Lower leg skin (tissue), 4 donors: ENCODE data around the gene SLC4A8. TPM values are rescaled to one million over a fixed set of nuclear protein-coding genes. Genes with fewer than 3 reads are reported as not detected.

ENCODE experiments used
- DNase-seq, 2 donors: peaks; one replicate each; pipeline ENCODE4 v3.0.0-alpha.2; 2019; ENCODE audit warnings: low spot score in 2 of 2
- H3K4me3 ChIP-seq: fragments of 200-600 bp; sonication (generic); 2 replicates; pipeline ENCODE4 v1.5.1; 2017; ENCODE audit warnings: mild to moderate bottlenecking, low read depth; ENCODE audit not compliant: poor library complexity, severe bottlenecking
- POLR2A ChIP-seq, 2 donors: fragments of 450-650 bp; IDR thresholded peaks; one replicate each; pipeline ENCODE4 v1.6.1; 2016 to 2017; ENCODE audit warnings: antibody characterized with exemption in 2 of 2, mild to moderate bottlenecking in 1 of 2, moderate library complexity in 1 of 2
- WGBS, 2 donors: methylation state at CpG; one replicate each; pipeline ENCODE4 v1.1.5; 2018; 5-methylcytosine and 5-hydroxymethylcytosine counted together
- intact Hi-C: fragments of 100-400 bp; cut with DNase I; formaldehyde crosslinking; loops from one replicate; pipeline ENCODE4 v1.15.0; 2023; ENCODE audit warnings: low total_unique reads
- total RNA-seq, 4 donors: library from RNA; depleted of rRNA; stranded (reverse); fragments of >200 nt; gene quantifications; one replicate each; pipeline ENCODE4 v1.1.0, GENCODE V29; 2016
- TF ChIP-seq, protein P1 (sequence below), 3 donors: fragments of 450-650 bp; IDR thresholded peaks; one replicate each; pipeline ENCODE4 v1.5.1; 2016; ENCODE audit warnings: antibody characterized with exemption in 3 of 3, mild to moderate bottlenecking in 3 of 3, moderate library complexity in 2 of 3

Gene SLC4A8
- total RNA-seq, 4 donors from 2014 or later: 0.04 to 0.13 (median 0.06) TPM

DNA sequence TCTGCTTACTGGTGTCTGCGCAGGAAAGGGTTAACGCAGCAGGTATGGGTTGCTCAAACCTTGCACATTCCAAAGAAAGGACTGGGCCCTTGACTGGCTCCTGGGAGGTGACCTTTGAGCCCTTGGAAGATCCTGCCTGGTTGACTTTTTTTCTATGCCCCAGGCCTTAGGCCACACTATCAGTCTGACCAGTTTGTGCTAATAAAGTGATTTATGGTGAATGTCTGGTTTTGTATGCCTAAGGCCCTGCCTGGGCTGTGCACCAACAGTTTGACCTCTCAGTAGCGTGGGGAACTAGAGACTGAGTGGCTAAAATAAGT lies 105.0 kb downstream of the SLC4A8 start:
- WGBS, 2 donors: 74 to 90% methylated on average over 3 of the region's 3 CpGs
- DNase-seq: peak in 1 of 2 donors; percentile 21
- no peak for TF ChIP-seq POLR2A (IDR thresholded peaks at IDR 0.05)
- TF ChIP-seq, protein P1, sequence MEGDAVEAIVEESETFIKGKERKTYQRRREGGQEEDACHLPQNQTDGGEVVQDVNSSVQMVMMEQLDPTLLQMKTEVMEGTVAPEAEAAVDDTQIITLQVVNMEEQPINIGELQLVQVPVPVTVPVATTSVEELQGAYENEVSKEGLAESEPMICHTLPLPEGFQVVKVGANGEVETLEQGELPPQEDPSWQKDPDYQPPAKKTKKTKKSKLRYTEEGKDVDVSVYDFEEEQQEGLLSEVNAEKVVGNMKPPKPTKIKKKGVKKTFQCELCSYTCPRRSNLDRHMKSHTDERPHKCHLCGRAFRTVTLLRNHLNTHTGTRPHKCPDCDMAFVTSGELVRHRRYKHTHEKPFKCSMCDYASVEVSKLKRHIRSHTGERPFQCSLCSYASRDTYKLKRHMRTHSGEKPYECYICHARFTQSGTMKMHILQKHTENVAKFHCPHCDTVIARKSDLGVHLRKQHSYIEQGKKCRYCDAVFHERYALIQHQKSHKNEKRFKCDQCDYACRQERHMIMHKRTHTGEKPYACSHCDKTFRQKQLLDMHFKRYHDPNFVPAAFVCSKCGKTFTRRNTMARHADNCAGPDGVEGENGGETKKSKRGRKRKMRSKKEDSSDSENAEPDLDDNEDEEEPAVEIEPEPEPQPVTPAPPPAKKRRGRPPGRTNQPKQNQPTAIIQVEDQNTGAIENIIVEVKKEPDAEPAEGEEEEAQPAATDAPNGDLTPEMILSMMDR (IDR thresholded peaks at IDR 0.05): no peak
- intact Hi-C loops: no loop called here
- H3K4me3 ChIP-seq: no peak overlapping the region

DNA sequence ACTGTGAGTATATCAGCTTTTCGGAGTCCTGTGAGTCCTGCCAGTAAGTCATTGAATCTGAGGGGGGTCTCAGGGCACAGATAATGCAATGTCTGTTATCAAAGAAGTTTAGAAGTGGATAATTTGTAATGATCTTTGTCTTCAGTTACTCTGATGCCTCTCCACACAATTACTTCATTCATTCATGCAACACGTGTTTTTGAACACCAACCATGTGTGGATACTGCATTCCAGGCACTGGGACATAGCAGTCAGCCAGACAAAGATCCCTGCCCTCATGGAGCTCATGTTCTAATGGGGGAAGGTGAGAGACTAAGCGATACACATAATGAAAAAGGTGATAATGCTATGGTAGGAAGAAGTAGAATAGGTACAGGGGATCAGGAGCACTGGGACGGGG lies 105.6 kb downstream of the SLC4A8 start:
- intact Hi-C loops: no loop called here
- H3K4me3 ChIP-seq: no peak overlapping the region
- DNase-seq: no peak
- TF ChIP-seq, protein P1 (IDR thresholded peaks at IDR 0.05): no peak
- TF ChIP-seq POLR2A (IDR thresholded peaks at IDR 0.05): no peak
- WGBS, 2 donors: 85 to 90% methylated on average over 4 of the region's 4 CpGs

DNA sequence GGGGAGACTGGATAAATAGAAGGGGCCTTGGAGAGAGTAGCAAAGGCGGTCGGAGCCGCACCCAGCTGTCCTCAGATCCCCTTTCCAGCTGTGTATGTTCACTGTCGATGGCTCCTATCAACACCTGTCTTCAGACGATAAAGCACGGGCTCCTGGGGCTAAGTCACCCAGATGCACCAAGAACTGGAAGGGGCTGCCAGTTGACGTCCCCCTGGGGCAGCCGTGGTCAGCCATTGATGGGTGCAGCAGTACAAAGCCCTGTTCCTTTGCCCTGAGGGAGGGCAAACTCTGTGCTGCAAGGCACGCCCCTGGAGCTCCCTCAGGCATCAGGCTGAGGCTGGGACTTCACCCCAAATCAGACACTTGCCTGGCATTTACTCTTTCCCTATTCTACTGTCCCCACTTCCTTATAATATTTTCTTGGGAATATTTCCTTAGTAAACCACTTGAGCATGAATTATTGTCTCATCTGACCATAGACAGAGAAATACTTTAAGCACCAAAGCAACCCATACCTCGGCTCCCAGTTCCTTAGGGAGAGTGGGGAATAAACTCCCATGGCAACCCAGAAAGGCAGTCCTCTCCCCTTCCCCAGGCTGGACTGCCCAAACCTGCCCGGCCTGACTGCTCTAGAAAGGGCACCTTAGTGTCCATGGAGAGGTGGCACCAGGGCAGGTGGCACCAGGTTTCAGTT lies 106.8 kb downstream of the SLC4A8 start:
- TF ChIP-seq POLR2A (IDR thresholded peaks at IDR 0.05): no peak
- TF ChIP-seq, protein P1 (IDR thresholded peaks at IDR 0.05): no peak
- intact Hi-C loops: no loop called here

DNA sequence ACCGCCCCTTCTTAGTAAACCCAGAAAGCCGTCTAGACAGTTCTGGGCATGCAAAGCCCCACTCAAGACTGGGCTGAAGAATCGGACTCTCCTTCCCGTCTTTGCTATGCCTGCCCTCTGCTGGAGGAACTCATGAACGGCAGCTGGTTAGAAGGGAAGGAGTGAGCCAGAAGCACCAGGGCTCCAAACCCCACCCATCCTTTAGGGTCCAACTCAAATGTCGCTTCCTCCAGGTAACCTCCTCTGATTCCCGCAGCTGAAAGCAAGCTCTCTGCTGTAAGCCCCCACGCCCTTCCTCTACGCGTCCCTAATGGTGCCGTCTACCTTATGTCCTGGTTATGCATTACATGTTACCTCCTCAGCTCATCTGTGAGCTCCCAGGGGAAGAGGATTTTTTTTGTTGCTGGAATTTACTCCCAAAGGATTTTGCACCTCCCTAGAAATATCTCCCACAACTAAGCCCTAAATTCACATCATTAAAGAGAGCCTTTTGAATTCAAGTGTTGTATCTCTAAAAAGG lies 107.4 kb downstream of the SLC4A8 start:
- H3K4me3 ChIP-seq: no peak overlapping the region
- intact Hi-C loops: no loop called here
- no peak for TF ChIP-seq POLR2A (IDR thresholded peaks at IDR 0.05)
- TF ChIP-seq, protein P1 (IDR thresholded peaks at IDR 0.05): no peak
- 5 to 7% methylated on average over 11 of the region's 11 CpGs for WGBS, 2 donors
- DNase-seq: peak; percentile 66 to 93

More for the DNA sequence above, 106.8 kb downstream of the SLC4A8 start:
- no peak overlapping the region for H3K4me3 ChIP-seq
- WGBS, 2 donors: 56 to 57% methylated on average over 11 of the region's 11 CpGs
- DNase-seq: peak in 1 of 2 donors; percentile 78

DNA sequence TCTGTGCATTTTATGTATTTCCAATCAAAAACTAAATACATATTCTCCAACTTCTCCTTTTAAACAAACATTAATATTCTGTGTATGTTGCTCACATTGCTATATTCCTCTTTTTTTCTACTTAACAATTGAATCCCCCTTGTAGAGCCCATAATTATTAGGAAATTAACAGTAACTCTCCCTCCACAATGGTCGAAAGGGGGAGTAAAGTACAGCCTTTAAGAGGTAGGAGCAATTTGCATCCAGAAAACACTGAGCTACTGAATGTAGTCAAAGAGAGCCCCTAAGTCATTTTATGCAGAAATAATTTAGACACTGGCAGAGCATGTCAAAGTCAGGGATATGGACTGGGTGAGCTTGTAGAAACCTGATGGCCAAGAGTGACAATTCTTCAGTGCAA lies 109.2 kb downstream of the SLC4A8 start:
- no peak for DNase-seq
- TF ChIP-seq, protein P1 (IDR thresholded peaks at IDR 0.05): no peak
- TF ChIP-seq POLR2A (IDR thresholded peaks at IDR 0.05): no peak
- intact Hi-C loops: no loop called here
- WGBS, 2 donors: 10 to 19% methylated on average over 1 of the region's 1 CpG
- H3K4me3 ChIP-seq: no peak overlapping the region
